Measurements from ENCODE around the gene UIMC1. TPM values are rescaled to one million over a fixed set of nuclear protein-coding genes. Genes with fewer than 3 reads are reported as not detected.

UIMC1 gene
- total RNA-seq, 1 experiment from 2014 or later, result 46.8 TPM

DNA sequence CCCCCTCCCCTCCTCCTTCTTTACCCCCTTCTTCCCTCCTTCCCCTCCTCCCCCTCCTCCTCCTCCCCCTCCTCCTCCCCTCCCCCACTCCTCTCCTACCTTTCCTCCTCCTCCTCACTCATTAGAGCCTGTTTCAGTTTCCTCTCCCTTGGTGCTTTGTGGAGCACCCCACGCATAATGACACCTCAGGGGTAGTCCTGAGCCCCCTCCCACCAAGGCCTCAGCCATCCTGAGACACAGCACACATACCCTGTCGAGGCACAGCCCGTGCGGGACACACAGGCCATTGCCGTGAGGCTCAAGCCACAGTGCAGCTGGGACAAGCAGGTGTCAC lies 142.8 kb downstream of the UIMC1 start:
- intact Hi-C loops (cut with micrococcal nuclease; ENCODE audit: unreplicated experiment), result no loop called here
- DNase-seq (ENCODE audit: low spot score), result no peak
- Histone ChIP-seq H3K36me3 (ENCODE audit: insufficient read depth, low read length, poor library complexity, severe bottlenecking) (no peaks in the 10 kb centered on the region), H3K4me3 (ENCODE audit: low read depth, low read length, poor library complexity, severe bottlenecking) (no peak overlapping the region), H3K27me3 (replicated peaks; ENCODE audit: insufficient read depth, low read depth, low read length, poor library complexity) (no peaks in the 10 kb centered on the region), H3K4me1 (ENCODE audit: insufficient read depth, low read length, poor library complexity, severe bottlenecking) (no peaks in the 10 kb centered on the region), H3K27ac (ENCODE audit: low read depth, low read length, poor library complexity, severe bottlenecking) (no peak overlapping the region), H3K9me3 (ENCODE audit: low read depth, low read length, poor library complexity, severe bottlenecking) (no peaks in the 10 kb centered on the region)
- CTCF ChIA-PET, result no interaction called here
- POLR2A ChIA-PET (ENCODE audit: low non-redundant PET), result no interaction called here
- no peak for TF ChIP-seq EZH2 (IDR thresholded peaks at IDR 0.05; ENCODE audit: borderline replicate concordance, low read depth, low read length, poor library complexity, severe bottlenecking)
- TF ChIP-seq, protein P1, sequence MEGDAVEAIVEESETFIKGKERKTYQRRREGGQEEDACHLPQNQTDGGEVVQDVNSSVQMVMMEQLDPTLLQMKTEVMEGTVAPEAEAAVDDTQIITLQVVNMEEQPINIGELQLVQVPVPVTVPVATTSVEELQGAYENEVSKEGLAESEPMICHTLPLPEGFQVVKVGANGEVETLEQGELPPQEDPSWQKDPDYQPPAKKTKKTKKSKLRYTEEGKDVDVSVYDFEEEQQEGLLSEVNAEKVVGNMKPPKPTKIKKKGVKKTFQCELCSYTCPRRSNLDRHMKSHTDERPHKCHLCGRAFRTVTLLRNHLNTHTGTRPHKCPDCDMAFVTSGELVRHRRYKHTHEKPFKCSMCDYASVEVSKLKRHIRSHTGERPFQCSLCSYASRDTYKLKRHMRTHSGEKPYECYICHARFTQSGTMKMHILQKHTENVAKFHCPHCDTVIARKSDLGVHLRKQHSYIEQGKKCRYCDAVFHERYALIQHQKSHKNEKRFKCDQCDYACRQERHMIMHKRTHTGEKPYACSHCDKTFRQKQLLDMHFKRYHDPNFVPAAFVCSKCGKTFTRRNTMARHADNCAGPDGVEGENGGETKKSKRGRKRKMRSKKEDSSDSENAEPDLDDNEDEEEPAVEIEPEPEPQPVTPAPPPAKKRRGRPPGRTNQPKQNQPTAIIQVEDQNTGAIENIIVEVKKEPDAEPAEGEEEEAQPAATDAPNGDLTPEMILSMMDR (conservative IDR thresholded peaks at IDR 0.05; ENCODE audit: low read depth, low read length), result no peak
- no TSS peak for BruUV-seq (replicated peaks)

DNA sequence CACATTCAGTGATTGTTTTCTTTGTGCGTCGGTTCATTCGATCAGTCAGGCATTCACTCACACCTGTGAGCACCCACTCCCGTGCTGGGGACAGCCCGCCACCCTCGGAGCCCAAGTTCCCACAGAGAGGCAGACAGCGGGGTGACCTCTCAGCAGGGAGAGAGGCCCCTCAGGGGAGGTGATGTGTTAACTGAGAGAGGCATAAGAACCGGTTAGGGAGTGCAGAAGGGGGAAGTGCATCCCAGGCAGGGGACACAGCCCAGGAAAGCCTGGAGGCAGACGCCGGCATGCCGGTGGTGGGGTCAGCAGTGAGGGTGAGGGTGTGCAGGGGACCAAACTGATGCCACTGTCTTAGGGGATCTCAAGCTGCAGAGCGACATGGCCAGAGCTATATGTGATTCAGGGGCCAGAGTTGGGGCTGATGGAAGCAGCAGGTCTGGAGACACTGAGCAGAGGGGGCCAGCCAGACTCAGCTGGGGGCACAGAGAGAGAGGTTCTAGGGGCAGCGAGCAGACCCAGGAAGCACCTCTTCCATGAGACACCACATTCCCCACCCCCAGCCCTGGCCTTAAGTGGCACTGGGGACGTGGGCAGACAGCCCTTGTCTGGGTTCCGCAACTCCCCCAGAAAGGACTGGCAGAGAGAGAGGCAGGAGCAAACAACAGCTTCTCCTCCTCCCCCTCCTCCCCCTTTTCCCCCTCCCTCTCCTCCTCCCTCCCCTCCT lies 143.4 kb downstream of the UIMC1 start:
- ChIA-PET CTCF (no interaction called here), POLR2A (ENCODE audit: low non-redundant PET) (no interaction called here)
- intact Hi-C loops (cut with micrococcal nuclease; ENCODE audit: unreplicated experiment), result no loop called here
- H3K27ac ChIP-seq (ENCODE audit: low read depth, low read length, poor library complexity, severe bottlenecking), result no peak overlapping the region
- no TSS peak for BruUV-seq (replicated peaks)
- TF ChIP-seq, protein P1 (conservative IDR thresholded peaks at IDR 0.05; ENCODE audit: low read depth, low read length), result no peak
- TF ChIP-seq EZH2 (IDR thresholded peaks at IDR 0.05; ENCODE audit: borderline replicate concordance, low read depth, low read length, poor library complexity, severe bottlenecking), result no peak
- H3K9me3 ChIP-seq (ENCODE audit: low read depth, low read length, poor library complexity, severe bottlenecking), result no peaks in the 10 kb centered on the region
- DNase-seq (ENCODE audit: low spot score), result no peak
- H3K4me1 ChIP-seq (ENCODE audit: insufficient read depth, low read length, poor library complexity, severe bottlenecking), result no peaks in the 10 kb centered on the region
- no peaks in the 10 kb centered on the region for H3K36me3 ChIP-seq (ENCODE audit: insufficient read depth, low read length, poor library complexity, severe bottlenecking)
- H3K4me3 ChIP-seq (ENCODE audit: low read depth, low read length, poor library complexity, severe bottlenecking), result no peak overlapping the region
- no peaks in the 10 kb centered on the region for H3K27me3 ChIP-seq (replicated peaks; ENCODE audit: insufficient read depth, low read depth, low read length, poor library complexity)

DNA sequence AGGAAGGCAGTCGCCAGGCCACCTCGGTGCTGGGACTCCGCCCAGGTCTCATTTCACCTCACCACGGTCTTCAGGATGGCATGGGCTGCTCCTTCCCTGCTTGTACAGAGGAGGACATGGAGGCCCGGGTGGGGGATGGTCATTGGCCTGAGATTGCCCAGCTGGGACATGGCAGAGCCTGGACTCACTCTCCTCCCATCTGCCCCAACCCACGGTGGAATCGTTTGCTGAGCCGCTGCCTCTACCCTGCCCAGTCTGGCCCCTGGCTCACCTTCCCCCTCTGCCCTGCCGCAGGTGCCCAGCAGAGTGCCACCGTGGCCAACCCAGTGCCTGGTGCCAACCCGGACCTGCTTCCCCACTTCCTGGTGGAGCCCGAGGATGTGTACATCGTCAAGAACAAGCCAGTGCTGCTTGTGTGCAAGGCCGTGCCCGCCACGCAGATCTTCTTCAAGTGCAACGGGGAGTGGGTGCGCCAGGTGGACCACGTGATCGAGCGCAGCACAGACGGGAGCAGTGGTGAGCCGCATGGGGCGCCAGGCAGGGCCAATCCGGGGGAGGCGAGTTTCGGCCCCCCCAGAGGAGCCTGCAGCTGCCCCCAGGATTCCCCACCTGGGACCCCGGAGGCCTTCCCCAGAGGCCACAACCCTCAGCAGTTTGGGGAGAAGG lies 144.1 kb downstream of the UIMC1 start:
- ChIA-PET CTCF (no interaction called here), POLR2A (ENCODE audit: low non-redundant PET) (no interaction called here)
- Histone ChIP-seq H3K27me3 (replicated peaks; ENCODE audit: insufficient read depth, low read depth, low read length, poor library complexity) (no peaks in the 10 kb centered on the region), H3K27ac (ENCODE audit: low read depth, low read length, poor library complexity, severe bottlenecking) (no peak overlapping the region), H3K4me1 (ENCODE audit: insufficient read depth, low read length, poor library complexity, severe bottlenecking) (no peaks in the 10 kb centered on the region), H3K9me3 (ENCODE audit: low read depth, low read length, poor library complexity, severe bottlenecking) (no peaks in the 10 kb centered on the region), H3K4me3 (ENCODE audit: low read depth, low read length, poor library complexity, severe bottlenecking) (no peak overlapping the region), H3K36me3 (ENCODE audit: insufficient read depth, low read length, poor library complexity, severe bottlenecking) (no peaks in the 10 kb centered on the region)
- TF ChIP-seq, protein P1 (conservative IDR thresholded peaks at IDR 0.05; ENCODE audit: low read depth, low read length), result no peak
- TF ChIP-seq EZH2 (IDR thresholded peaks at IDR 0.05; ENCODE audit: borderline replicate concordance, low read depth, low read length, poor library complexity, severe bottlenecking), result no peak
- no peak for DNase-seq (ENCODE audit: low spot score)
- no TSS peak for BruUV-seq (replicated peaks)
- intact Hi-C loops (cut with micrococcal nuclease; ENCODE audit: unreplicated experiment), result no loop called here

Measured in A673 (cell line).